HG03095 (cell line): ENCODE measurements around the gene LAMB3.

Experiments
- ATAC-seq: cut with Tn5 transposase; IDR thresholded peaks from one replicate; pipeline ENCODE4 v1.9.1; 2021; ENCODE audit warnings: moderate library complexity; ENCODE audit not compliant: unreplicated experiment

Gene LAMB3

DNA sequence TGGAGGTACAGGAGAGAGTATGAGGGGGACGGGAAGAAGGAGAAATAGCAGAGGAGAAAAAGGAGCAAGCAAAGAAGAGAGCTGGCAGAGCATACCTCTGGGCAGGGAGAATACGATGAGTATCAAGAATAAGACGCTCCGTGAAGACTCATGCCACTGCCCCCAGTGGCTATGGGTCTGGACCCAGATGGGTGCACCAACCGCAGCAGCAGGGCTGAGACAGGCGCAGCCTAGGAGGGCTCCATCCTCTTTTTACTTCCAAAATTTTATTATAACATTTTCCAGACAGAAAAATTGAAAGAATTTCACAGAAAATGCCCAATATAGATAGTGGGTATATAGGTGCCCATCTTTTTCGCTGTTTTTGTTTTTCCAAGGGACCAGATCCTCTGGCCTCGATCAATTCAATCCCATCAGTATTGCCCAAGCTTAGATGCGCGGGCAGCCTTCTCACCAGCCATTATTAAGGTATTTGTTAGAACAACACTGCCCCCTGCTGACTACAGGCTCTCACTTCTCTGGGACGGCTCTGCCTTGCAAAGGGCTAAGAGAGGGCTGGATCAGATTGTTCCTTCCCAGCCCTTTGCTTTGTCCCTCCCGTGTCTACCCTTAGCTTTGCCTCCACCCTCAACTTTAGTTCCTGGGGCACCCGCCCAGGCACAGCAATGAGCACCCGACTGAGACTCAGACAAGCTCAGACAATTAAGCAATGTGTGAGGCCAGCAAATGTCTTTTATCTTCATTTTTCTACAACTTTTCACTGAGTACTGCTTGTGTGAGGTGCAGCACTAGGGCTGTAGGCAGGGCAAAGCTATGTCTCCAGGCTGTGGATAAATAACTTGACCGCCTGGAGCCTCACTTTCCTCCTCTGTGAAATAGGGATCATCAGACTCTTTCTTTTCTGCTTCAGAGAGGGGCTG, 86.2 kb downstream of the LAMB3 start:
- ATAC-seq: peak; percentile 90
